ENCODE results near the gene ABCD1.

DNA sequence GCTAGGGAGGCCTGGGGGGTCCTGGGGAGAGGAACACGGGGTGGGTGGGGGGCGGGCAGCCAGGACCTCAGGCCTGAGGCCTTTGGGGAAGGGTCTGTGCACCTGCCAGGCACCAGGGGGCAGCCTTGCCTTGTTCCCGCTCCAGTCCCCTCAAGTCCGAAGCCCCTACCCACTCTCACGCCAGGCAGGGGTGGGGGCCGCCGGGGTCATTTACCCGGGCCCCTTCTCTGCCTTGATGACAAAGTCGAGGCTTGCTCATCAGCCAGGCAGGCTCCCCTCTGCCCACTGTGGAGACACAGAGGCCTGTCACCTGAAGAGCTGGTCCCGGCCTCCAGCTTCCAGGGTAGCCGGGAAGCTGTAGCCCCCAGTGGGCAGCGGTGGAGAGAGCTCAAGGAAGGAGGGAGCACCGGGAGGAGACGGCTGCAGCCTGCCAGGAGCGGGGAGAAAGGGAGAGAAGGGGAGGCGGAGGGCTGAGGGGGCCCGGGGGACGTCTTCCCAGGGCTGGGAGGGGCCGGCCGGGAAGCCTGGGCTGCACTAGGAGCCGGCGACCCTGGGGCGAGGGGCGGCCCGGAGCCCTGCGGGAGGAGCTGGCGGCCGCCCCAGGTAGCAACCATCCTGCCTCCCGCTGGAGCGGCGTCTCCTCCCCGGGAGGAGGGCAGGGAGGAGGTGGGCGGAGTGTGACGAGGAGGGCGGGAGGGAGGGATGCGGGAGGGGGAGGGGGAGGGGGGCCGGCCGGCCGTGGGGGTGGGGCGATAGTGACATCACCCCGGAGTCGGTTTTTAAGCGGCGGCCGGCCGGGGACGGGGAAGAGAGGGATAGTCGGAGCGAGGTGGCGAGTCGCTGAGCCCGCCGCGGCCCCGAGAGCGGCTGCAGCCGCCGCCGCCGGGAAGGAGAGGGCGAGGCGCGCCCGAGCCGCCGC, 37.3 kb upstream of the ABCD1 start, which contains the start of gene SLC6A8:
- TF ChIP-seq POLR2A (IDR thresholded peaks at IDR 0.05) (no peak), EP300 (IDR thresholded peaks at IDR 0.05) (no peak)
- TF ChIP-seq, protein P1, sequence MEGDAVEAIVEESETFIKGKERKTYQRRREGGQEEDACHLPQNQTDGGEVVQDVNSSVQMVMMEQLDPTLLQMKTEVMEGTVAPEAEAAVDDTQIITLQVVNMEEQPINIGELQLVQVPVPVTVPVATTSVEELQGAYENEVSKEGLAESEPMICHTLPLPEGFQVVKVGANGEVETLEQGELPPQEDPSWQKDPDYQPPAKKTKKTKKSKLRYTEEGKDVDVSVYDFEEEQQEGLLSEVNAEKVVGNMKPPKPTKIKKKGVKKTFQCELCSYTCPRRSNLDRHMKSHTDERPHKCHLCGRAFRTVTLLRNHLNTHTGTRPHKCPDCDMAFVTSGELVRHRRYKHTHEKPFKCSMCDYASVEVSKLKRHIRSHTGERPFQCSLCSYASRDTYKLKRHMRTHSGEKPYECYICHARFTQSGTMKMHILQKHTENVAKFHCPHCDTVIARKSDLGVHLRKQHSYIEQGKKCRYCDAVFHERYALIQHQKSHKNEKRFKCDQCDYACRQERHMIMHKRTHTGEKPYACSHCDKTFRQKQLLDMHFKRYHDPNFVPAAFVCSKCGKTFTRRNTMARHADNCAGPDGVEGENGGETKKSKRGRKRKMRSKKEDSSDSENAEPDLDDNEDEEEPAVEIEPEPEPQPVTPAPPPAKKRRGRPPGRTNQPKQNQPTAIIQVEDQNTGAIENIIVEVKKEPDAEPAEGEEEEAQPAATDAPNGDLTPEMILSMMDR (IDR thresholded peaks at IDR 0.05) = peak in 1 of 4 experiments; percentile 40
